Midbrain (tissue), 1 donor: ENCODE results near the gene SPTB.
A peak's percentile ranks its signal among the peaks of the same experiment; 100 is the strongest.

Experiments used
- DNase-seq: peaks from one replicate; lab custom pipeline; 2025; lab: John Stamatoyannopoulos, UW

Gene SPTB

GRCh38 chr14:64765740-64766302, 113.9 kb downstream of the SPTB start:
- no peak for DNase-seq

GRCh38 chr14:64764641-64765520, 114.8 kb downstream of the SPTB start:
- peak; percentile 83 for DNase-seq

GRCh38 chr14:64763801-64764621, 115.7 kb downstream of the SPTB start:
- DNase-seq: peak; percentile 30

DNA sequence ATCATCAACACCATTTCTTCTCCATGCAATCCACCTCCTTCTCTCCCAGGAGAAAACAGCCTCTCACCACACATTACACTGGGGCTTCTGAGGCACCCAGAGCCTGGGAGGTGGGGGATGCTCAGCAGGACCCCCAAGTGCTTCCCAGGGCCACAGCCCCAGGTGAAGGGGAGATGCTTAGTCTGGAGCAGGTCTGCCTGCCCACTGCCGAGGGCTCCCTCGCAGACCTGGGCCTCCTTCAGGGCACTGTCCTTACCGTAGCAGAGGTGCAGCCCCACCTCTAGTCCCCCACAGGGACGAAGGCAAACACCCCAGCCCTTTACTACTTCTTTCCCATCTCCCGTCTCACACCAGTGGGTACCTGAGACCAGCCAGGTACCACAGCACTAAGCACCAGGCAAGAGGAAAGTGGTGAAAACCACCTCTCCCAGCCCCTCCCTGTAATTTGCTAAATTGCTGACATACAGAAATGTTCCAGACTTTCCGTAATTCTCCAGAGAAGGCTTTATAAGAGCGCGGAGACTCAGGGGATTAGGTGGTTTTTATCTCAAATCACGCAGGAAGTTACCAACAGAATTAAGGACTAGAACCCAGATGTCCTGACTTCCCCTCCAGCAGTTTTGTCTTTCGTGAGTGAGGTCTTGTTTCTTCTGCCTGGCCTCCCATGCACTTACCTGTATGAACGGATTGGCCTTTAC, 116.5 kb downstream of the SPTB start:
- DNase-seq: no peak

DNA sequence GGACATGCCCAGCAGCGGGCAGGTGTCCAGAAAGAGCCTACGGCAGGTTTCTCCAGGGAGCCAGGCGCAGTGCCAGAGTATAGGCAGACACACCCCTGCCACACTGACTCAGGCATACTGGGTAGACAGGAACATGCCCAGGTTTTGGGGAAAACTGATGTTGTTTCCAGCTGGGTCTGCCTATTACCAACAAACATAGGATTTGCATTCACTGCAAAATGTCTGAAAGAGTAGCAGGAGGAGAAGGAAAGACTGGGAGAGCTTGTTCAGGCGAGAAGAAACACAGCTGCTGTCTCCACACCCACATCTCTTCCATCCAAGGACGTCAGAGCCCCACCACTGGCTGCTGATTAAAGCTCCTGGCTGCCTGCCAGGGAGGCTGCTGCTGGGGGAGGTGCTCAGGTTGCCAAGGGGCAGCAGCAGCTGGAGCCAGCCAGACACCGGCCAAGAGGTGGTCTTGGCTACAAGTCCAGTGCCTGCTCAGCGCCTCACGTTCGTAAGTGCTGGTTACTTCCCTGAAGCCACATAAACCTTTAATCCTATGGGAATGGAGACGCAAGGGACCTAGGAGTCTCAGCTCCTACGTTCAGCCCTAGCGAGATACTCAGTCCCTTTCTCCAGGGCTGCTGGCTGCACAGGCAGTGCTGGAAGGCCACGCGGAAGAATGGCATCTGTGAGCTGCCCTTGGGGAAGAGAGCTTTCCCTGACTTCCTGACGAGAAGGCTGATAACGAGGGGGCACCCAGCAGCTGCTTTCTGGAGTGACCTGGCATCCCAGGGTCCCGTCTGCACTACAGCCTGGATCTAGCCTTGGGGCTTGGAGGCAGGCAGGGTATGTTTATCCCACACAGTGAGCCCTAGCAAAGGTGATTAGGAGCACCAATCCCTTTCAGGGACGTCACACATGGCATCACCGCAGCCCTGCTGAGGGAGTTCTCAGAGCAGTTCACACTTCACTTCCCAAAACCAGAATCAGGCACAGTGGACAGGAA, 117.4 kb downstream of the SPTB start:
- no peak for DNase-seq

DNA sequence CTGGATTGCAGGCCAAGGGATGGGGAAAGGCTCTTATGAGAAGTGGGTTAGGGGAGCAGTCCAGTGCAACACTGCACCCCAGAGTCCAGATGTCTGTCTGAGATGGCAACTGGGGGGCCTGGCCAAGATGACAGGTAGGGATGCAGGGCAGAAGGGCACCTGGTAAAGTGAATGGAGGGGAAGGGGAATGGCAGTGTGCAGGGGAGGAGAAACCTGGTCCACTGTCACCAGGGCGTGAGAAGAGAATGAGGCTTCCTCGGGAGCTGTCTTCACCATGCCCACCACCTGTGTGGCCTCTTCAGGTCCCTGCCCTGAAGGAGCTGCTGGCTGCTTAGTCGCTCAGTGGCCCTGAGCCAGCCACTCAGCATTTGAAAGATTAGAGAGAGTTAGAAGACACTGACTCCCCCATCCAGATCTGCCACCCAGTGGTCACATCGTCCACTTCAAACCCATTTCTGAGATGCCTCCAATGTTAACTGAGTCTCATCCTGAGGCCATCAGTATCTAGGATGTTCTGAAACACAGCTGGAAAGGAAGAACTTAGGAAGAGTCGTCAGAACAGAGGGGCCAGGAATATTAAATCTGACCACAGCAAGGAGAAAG, 118.2 kb downstream of the SPTB start:
- no peak for DNase-seq

DNA sequence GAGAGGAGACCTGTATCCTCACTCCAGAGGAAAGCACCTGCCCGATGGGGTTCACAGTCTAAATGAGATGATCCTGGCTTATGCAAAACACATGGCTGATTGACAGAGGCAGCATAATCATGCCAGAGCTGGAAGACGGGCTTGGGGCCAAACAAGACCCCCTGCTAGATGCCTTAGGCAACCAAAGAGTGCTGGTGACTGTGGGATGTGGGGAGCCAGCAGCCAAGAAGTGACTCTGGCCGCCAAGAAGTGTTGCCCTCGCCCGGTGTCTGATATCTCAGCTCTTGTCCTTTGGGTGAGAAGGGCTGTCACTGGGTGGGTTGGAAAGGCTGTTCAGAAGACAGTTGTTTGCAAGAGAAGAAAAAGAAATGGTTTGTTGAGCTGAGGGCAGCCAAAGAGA, 118.8 kb downstream of the SPTB start:
- no peak for DNase-seq

GRCh38 chr14:64760146-64760755, 119.5 kb downstream of the SPTB start:
- DNase-seq: peak; percentile 2

DNA sequence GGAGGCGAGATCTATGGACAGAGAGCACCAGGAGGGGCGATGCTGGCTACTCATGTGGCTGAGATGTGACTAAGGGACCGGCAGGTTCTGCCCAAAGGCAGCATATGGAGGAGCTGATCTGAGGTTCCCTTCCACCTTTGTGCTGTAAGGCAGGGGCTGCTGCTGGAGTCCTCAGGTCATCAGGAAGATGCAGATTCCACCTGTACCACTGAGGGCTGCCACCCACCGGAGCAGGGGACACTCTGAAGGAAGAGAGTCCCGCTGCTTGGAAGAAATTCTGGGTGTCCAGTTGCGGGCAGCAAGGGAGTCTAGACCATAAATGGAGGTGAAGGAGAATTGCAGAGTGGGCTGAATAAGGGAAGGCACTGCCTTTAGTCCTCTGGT, 120.2 kb downstream of the SPTB start:
- no peak for DNase-seq

- no peak for DNase-seq
Measured at GRCh38 chr14:64758691-64759554, 120.8 kb downstream of the SPTB start.

GRCh38 chr14:64758025-64758521, 121.6 kb downstream of the SPTB start:
- no peak for DNase-seq

GRCh38 chr14:64757601-64758000, 122.1 kb downstream of the SPTB start:
- DNase-seq: no peak

DNA sequence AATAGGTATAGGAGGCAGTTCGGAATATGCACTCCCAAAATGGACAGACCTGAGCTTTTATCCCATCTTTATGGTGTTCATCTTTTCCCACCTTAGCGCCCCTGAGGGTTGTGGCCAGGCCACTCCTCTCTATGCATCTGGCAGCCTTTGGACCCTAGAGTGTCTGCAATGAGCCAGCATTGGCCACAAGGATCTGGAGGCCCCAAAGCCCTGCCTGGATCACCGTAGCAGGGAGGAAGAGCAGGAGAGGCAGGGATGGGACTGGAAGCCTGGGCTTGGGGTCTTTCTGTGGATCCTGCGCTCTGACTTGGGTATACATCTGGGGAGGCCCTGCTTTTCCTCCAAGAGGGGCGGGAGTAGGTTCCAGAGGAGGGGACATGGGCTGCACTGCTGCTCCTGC, 123.0 kb downstream of the SPTB start:
- DNase-seq: no peak

DNA sequence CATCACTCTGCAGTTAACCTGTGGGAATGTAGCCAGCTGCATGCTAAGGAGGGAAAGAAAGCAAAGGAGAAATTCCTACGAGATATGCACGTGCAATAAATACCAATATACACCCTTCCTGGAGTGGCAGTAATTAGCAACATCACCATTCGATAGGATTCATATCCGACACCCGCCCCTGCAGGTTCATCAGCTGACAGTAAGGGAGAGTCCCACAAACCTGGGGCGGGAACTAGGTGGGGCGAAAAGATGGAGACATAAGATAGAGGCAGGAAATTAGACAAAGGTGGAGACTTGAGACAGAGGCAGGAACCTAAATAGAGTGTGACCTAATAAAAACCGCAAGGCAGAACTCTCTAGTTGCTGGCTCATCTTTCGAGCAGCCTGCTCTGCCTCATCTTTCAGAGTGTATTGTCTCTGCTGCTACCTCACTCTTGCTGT, 123.9 kb downstream of the SPTB start:
- no peak for DNase-seq

- DNase-seq: no peak
Measured at GRCh38 chr14:64754685-64755084, 125.0 kb downstream of the SPTB start.

DNA sequence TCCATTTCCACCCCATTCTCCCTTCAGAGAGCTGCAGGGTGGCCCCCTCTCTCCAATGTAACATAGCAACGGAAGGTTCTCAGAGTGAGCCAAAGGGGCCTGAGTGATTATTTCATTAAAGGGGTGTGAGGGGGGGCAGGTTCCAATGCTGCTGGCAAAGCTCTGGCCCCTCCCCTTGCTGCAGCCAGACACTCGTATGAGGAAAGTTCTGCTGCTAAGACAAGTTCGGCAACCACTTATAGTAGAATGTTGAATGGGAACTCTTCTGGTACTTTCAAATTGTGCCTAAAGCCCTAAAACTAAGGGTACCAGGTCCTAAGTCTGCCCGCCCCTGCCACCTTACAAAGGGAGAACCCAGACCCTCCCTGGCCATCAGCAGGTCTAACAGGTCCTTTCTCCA, 125.7 kb downstream of the SPTB start:
- no peak for DNase-seq

- no peak for DNase-seq
Measured at GRCh38 chr14:64753374-64753773, 126.3 kb downstream of the SPTB start.

- DNase-seq: no peak
Measured at GRCh38 chr14:64752909-64753308, 126.8 kb downstream of the SPTB start.
